ENCODE results near the gene MORN3.

- no peak for TF ChIP-seq POLR2A (IDR thresholded peaks at IDR 0.05; ENCODE audit: low read length)
- TF ChIP-seq JUN (IDR thresholded peaks at IDR 0.05) = no peak
- TF ChIP-seq CTCF (IDR thresholded peaks at IDR 0.05) = no peak
- TF ChIP-seq MAZ (IDR thresholded peaks at IDR 0.05; ENCODE audit: borderline replicate concordance, low read depth, low read length) = no peak
- TF ChIP-seq REST (IDR thresholded peaks at IDR 0.05) = no peak
- no peak for TF ChIP-seq RCOR1 (IDR thresholded peaks at IDR 0.05; ENCODE audit: low read depth, low read length)
- TF ChIP-seq HEYL (CRISPR knock-in tag; IDR thresholded peaks at IDR 0.05) = no peak
Measured at GRCh38 chr12:121628037-121628436, 41.4 kb downstream of the MORN3 start.
